Superior temporal gyrus (tissue), 1 donor: ENCODE measurements around the gene PRR20C.
"Not testable (repeated sequence)": the region's sequence is repeated elsewhere in the genome, so short reads cannot be mapped to it uniquely, and the experiment has no call there.

Experiments used
- DNase-seq: peaks from one replicate; pipeline ENCODE4 v3.0.0-alpha.2; 2016; ENCODE audit errors: extremely low spot score

PRR20C gene

GRCh38 chr13:57153761-57154160, at the start of gene PRR20C:
TSS of gene PRR20C (plus strand) at chr13:57154061. CDS start at chr13:57154448, 387 bp downstream.
- DNase-seq, result not testable (repeated sequence)

- no peak for DNase-seq
Measured at GRCh38 chr13:57114945-57115344, 38.9 kb upstream of the PRR20C start.

GRCh38 chr13:57123681-57124080, 30.2 kb upstream of the PRR20C start:
- DNase-seq, result peak; percentile 47

GRCh38 chr13:57128909-57129308, 25.0 kb upstream of the PRR20C start:
- no peak for DNase-seq

- DNase-seq, result no peak
Measured at GRCh38 chr13:57136093-57136492, 17.8 kb upstream of the PRR20C start.

- no peak for DNase-seq
Measured at GRCh38 chr13:57137585-57137984, 16.3 kb upstream of the PRR20C start.

- DNase-seq, result no peak
Measured at GRCh38 chr13:57138988-57139387, 14.9 kb upstream of the PRR20C start.

- DNase-seq, result not testable (repeated sequence)
Measured at GRCh38 chr13:57139781-57140180, 14.1 kb upstream of the PRR20C start.

- not testable (repeated sequence) for DNase-seq
Measured at GRCh38 chr13:57140235-57140968, 13.5 kb upstream of the PRR20C start, which contains the start of gene PRR20A. TSS of gene PRR20A (plus strand) at chr13:57140918. CDS start at chr13:57141305, 387 bp downstream.

GRCh38 chr13:57147188-57147587, 6.7 kb upstream of the PRR20C start, which contains the start of gene PRR20B:
TSS of gene PRR20B (plus strand) at chr13:57147488. CDS start at chr13:57147875, 387 bp downstream.
- DNase-seq, result not testable (repeated sequence)

GRCh38 chr13:57148106-57148505, 5.8 kb upstream of the PRR20C start:
- not testable (repeated sequence) for DNase-seq

- DNase-seq, result not testable (repeated sequence)
Measured at GRCh38 chr13:57160332-57160731, 6.5 kb downstream of the PRR20C start, which contains the start of gene PRR20D. TSS of gene PRR20D (plus strand) at chr13:57160632. CDS start at chr13:57161019, 387 bp downstream.

GRCh38 chr13:57166897-57167296, 13.0 kb downstream of the PRR20C start, which contains the start of gene PRR20E:
TSS of gene PRR20E (plus strand) at chr13:57167197. CDS start at chr13:57167584, 387 bp downstream.
- not testable (repeated sequence) for DNase-seq

GRCh38 chr13:57191667-57192066, 37.8 kb downstream of the PRR20C start:
- DNase-seq, result no peak
